HFFc6 (cell line): ENCODE measurements around the gene PPEF2. TPM values are rescaled to one million over a fixed set of nuclear protein-coding genes. Genes with fewer than 3 reads are reported as not detected.

Experiments
- DNase-seq: peaks from one replicate; pipeline ENCODE4 v3.0.0-alpha.2; 2018
- H3K27ac Mint-ChIP-seq: 2 replicates; pipeline ENCODE4 v1.8.0; 2020; ENCODE audit warnings: mild to moderate bottlenecking, mixed read lengths
- H3K27me3 Mint-ChIP-seq: 2 replicates; pipeline ENCODE4 v1.8.0; 2021; ENCODE audit warnings: mild to moderate bottlenecking, moderate library complexity, mixed read lengths; ENCODE audit not compliant: insufficient read depth
- H3K36me3 Mint-ChIP-seq: 2 replicates; pipeline ENCODE4 v1.8.0; 2021; ENCODE audit warnings: low read depth, mixed read lengths
- H3K4me1 Mint-ChIP-seq: 2 replicates; pipeline ENCODE4 v1.8.0; 2020; ENCODE audit warnings: low read depth, mixed read lengths
- H3K4me3 Mint-ChIP-seq: 2 replicates; pipeline ENCODE4 v1.8.0; 2020; ENCODE audit warnings: mild to moderate bottlenecking, moderate library complexity, mixed read lengths
- H3K9me3 Mint-ChIP-seq: 2 replicates; pipeline ENCODE4 v1.8.0; 2020; ENCODE audit warnings: mild to moderate bottlenecking, mixed read lengths
- total RNA-seq, 6 experiments: library from RNA; stranded (reverse); fragmentation: NEBNext Ultra II Directional; extraction: Animal tissue kit (Norgen Biotek cat#: 25700); gene quantifications; 2 replicates in 1 of 6; 3 replicates in 5 of 6; pipeline ENCODE4 v1.2.3, GENCODE V29; 2021
- TF ChIP-seq, protein P1 (sequence below): fragments of 200-600 bp; sonication (generic); IDR thresholded peaks from 2 replicates; pipeline ENCODE4 v1.5.0; 2021; ENCODE audit warnings: antibody characterized with exemption, mild to moderate bottlenecking

Gene PPEF2
- total RNA-seq, 6 experiments from 2014 or later, result not detected

DNA sequence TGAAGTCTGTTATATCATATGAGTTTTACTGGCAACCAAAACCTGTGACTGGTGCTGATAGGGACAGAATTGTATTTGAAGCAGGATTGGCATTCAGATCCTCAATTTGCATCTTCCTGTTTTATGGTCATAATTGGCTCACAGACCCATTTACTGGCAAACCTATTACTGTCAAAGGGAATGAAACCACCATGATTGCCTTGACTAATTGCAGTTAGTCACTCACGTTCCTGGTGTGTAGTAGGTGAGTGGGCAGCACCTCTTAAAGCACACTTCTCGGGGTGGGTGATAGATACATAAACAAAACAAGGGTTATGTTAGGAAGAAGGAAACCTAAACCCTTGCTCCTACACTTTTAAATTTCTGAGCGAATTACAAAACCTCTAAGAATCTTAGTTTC is 81.0 kb downstream of the PPEF2 start:
- no peaks in the 10 kb centered on the region for H3K9me3 Mint-ChIP-seq
- DNase-seq, result no peak
- peaks cover 21% of the 10 kb centered on the region for H3K4me1 Mint-ChIP-seq
- H3K27ac Mint-ChIP-seq, result no peak overlapping the region
- H3K36me3 Mint-ChIP-seq, result peaks cover 14% of the 10 kb centered on the region; the same call in 1 of the 2 replicates
- TF ChIP-seq, protein P1, sequence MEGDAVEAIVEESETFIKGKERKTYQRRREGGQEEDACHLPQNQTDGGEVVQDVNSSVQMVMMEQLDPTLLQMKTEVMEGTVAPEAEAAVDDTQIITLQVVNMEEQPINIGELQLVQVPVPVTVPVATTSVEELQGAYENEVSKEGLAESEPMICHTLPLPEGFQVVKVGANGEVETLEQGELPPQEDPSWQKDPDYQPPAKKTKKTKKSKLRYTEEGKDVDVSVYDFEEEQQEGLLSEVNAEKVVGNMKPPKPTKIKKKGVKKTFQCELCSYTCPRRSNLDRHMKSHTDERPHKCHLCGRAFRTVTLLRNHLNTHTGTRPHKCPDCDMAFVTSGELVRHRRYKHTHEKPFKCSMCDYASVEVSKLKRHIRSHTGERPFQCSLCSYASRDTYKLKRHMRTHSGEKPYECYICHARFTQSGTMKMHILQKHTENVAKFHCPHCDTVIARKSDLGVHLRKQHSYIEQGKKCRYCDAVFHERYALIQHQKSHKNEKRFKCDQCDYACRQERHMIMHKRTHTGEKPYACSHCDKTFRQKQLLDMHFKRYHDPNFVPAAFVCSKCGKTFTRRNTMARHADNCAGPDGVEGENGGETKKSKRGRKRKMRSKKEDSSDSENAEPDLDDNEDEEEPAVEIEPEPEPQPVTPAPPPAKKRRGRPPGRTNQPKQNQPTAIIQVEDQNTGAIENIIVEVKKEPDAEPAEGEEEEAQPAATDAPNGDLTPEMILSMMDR, result no peak
- H3K4me3 Mint-ChIP-seq, result no peak overlapping the region
- H3K27me3 Mint-ChIP-seq, result peaks cover 5% of the 10 kb centered on the region; the same call in 1 of the 2 replicates

- no peaks in the 10 kb centered on the region for H3K9me3 Mint-ChIP-seq
- no peak overlapping the region for H3K27ac Mint-ChIP-seq
- H3K4me3 Mint-ChIP-seq, result no peak overlapping the region
- no peak for DNase-seq
- peaks cover 5% of the 10 kb centered on the region; the same call in 1 of the 2 replicates for H3K27me3 Mint-ChIP-seq
- H3K36me3 Mint-ChIP-seq, result peaks cover 14% of the 10 kb centered on the region; the same call in 1 of the 2 replicates
- peaks cover 21% of the 10 kb centered on the region for H3K4me1 Mint-ChIP-seq
- TF ChIP-seq, protein P1, result no peak
These were observed 81.6 kb downstream of the PPEF2 start for GRCh38 chr4:75820676-75821075.

GRCh38 chr4:75820197-75820596 is 82.1 kb downstream of the PPEF2 start:
- Mint-ChIP-seq H3K4me3 (no peak overlapping the region), H3K27ac (no peak overlapping the region), H3K4me1 (peaks cover 21% of the 10 kb centered on the region), H3K27me3 (peaks cover 5% of the 10 kb centered on the region; the same call in 1 of the 2 replicates), H3K9me3 (no peaks in the 10 kb centered on the region), H3K36me3 (peaks cover 16% of the 10 kb centered on the region; the same call in 1 of the 2 replicates)
- DNase-seq, result no peak
- TF ChIP-seq, protein P1, result no peak

DNA sequence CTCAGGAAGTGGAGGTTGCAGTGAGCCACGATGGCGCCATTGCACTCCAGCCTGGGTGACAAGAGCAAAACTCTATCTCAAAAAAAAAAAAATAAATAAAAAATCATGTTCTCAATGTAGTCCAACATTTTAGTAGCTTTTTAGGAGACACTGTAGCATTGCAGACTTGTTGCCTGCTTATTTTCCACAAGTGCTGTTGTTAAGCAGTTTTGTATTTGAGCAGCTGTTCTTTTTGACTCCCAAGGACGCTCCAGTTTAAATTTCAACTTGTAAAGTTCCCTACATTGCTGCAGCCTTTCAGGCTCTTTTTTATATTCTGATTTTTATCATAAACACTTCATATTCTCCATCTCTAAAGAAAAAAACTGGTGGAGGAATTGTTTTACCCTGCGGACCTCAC is 83.1 kb downstream of the PPEF2 start:
- Mint-ChIP-seq H3K36me3 (peaks cover 26% of the 10 kb centered on the region; the same call in 1 of the 2 replicates), H3K4me3 (no peak overlapping the region)

GRCh38 chr4:75817901-75818300 is 84.4 kb downstream of the PPEF2 start:
- Mint-ChIP-seq H3K9me3 (no peaks in the 10 kb centered on the region), H3K27ac (no peak overlapping the region), H3K27me3 (peaks cover 5% of the 10 kb centered on the region; the same call in 1 of the 2 replicates), H3K4me1 (peaks cover 11% of the 10 kb centered on the region; the same call in 1 of the 2 replicates), H3K4me3 (no peak overlapping the region), H3K36me3 (peaks cover 26% of the 10 kb centered on the region; the same call in 1 of the 2 replicates)
- TF ChIP-seq, protein P1, result no peak
- no peak for DNase-seq

More for the DNA sequence above, 83.1 kb downstream of the PPEF2 start:
- H3K27me3 Mint-ChIP-seq, result peaks cover 5% of the 10 kb centered on the region; the same call in 1 of the 2 replicates
- TF ChIP-seq, protein P1, result no peak
- no peak overlapping the region for H3K27ac Mint-ChIP-seq
- DNase-seq, result no peak
- no peaks in the 10 kb centered on the region for H3K9me3 Mint-ChIP-seq
- peaks cover 17% of the 10 kb centered on the region for H3K4me1 Mint-ChIP-seq

Other genes with a start within 250 kb of the PPEF2 start
- 100 to 1,000 TPM; 157 to 169 (median 168) TPM for gene G3BP2, start 229.0 kb downstream of the PPEF2 start, total RNA-seq
- 100 to 1,000 TPM in 1 of 6 experiments, 10 to 100 TPM in 5; 86.4 to 108 (median 95.1) TPM for gene USO1, start 177.9 kb downstream of the PPEF2 start, total RNA-seq
- gene NAAA, start 38.6 kb upstream of the PPEF2 start, total RNA-seq, result 10 to 100 TPM; 27.1 to 33.8 (median 30.4) TPM
- gene SDAD1, start 88.5 kb upstream of the PPEF2 start, total RNA-seq, result 10 to 100 TPM; 38.0 to 47.2 (median 41.6) TPM
- not detected for gene CXCL9, start 105.1 kb upstream of the PPEF2 start, total RNA-seq
- gene CXCL10, start 121.0 kb upstream of the PPEF2 start, total RNA-seq, result not detected
- gene CXCL11, start 133.6 kb upstream of the PPEF2 start, total RNA-seq, result not detected
- gene ART3, start 172.3 kb upstream of the PPEF2 start, total RNA-seq, result not detected
- gene NUP54, start 245.9 kb upstream of the PPEF2 start, total RNA-seq, result 10 to 100 TPM; 25.7 to 37.8 (median 33.3) TPM